Measurements from ENCODE around the gene PLD1.

Gene PLD1

DNA sequence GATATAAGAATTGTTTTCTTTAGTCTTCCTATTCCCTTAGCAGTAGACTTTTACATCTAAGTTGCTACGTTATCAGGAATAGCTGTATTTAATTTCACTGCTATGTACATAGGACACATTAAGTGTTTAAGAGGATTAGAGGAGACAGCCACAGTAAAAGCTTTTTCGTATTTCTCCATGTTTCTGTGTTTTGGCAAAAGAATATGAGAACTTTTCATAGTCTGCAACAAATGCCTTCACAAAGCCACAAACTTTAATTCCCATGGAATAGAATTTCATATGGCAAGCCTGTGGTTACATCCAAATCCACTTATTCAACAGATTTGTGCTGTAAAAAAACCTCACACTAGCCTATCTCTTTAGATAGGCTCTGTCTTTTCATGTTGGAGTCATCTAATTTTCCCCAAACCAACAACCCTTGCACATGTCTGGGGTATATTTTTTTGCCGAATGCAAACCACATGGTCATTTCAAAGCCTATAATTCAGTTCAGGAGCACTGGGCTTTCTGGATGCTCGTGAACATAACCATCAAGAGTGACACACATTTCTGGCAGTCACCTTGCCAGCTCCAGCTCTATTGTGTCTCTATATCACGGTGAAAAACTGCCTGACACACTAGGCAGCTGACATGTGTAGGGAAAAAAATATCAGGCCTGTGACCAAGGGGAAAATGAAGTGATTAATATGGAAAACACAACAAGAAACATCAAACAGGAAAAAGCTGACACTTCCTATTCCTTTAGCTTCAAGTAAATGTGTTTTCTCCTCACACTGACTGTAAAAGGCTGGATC is 19.2 kb downstream of the PLD1 start:
- DNase-seq: no peak

DNA sequence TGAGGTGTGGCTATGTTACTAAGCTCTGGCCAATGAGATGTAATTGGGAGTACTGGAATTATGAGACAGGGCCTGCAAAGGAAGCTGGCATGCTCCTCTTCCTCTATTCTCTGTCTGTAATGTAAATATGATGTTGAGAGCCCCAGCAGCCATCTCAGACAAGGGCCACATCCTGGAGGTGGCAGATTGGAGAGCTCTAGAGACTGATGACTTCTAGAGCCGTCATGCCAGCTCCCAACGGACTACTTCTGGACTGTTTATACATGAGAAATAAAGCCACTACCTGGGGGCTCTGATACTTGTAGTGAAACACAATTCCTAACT is 19.7 kb downstream of the PLD1 start:
- no peak for DNase-seq

DNA sequence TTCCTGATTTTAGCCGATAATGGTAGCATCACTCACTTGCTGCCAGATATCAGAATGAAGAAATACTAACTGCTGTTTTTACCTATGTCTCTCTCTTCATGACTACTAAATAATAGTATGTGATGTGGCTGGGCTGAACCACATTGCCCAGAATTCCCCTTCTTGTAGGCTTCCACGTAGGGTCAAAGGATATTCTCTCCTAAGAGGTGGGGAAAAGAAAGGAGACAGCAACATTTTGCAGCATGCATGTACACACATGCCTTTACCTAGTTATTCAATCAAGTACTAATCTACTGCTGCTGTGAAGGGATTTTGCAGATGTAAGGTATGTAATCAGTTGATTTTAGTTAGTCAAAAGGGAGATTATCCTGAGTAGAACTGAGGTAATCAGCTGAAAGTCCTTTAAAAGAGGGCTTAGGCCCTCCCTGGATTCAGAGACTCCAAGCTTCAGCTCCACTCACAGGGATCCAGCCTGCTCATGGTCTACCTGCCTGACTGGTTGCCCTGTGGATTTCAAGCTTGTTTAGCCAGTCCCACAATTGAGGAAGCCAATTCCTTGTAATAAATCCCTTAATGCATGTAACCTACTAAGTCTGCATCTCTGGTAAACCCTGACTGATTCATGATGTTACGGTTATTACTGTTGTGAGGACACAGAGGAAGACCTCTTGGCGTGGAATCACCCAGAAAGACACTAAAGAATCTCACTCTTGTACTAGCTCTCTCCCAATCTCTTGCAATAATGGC is 20.4 kb downstream of the PLD1 start:
- no peak for DNase-seq

DNA sequence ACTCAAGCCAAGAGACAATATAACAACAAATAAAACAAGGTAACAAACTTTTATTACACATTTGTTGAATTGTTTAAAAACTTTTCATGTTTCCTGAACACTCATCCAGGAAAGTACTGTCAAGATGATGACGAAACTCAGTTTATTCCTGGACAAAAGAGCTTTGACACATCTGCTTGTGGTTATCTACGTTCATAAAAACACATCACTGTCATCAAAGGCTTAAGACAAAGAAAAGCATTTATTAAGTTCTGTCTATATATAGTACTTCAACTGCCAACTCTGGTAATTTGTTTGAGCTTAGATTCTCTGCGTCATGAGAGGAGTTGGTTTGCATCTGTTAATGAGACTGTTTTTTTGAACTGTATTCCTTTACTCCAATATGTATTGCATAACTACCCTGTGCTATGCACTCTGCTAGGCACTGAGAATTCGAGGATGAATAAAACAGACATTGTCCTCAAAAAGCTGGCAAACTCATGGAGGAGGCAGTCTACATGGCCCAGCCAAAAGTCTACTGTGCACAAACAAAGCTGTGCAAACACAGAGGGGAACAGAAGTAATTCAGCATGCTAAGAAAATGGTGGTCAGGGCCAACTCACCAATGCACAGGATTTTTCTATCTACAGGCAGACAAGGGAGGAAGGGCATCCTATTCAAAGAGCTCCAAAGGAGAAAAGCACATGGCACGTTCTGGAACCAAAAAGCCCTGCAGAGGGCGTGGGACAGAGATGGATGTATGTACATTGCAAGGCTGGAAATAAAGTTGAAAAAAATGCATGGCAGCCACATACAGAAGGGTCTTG is 21.5 kb downstream of the PLD1 start:
- no peak for DNase-seq

DNA sequence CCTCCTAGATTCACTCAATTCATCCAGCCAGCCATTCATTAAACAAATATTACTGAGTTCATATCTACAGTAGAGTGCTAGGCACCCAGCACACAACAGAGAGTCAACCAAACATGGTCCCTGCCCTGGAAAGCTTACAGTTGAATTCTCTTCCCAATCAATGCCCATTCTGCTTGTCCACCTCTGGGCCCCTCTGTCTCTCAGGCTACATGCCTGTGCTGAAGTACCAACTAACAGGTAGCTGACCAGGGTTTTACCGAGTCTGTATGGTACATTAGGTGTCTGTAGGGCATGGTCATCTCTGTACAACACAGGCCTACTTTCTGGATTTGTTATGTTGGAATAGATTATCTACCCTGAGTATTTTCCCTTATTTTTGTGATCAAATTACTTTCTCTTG is 23.3 kb downstream of the PLD1 start:
- no peak for DNase-seq

DNA sequence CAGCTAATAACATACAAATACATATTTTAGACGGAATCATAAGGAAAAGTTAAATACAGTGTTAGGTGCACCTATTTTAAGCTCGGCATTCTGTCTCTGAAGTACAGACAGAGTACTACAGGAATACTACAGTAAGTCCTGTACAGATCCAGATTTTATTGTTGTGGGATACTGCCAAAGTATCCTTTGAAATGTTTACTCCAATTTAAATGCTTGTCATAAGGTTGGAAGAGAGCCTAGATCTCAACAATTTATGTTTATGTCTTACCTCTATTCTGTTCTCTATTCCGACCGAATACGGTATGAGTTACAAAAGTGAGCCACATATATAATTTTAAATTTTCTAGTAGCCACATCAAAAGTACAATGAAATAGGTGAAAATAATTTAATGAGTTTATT is 25.3 kb downstream of the PLD1 start:
- no peak for DNase-seq

DNA sequence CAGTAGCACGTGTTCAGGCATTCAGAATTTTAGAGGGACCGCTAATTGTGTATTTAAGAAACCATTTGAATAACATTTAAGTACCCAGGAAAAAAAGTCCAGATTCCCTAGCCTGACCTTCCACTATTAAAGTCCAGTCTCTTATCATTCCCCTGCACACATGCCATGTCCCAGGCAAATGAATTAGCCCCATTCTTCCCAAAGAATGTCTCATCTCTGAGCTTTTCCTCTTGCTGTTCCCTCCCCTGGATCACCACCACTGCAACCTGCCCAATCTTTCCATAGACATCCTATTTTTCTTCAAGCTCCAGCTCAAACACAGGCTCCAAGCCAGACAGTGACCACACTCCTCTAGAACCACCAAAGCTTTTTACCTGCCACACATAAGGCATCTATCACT is 25.9 kb downstream of the PLD1 start:
- no peak for DNase-seq

DNA sequence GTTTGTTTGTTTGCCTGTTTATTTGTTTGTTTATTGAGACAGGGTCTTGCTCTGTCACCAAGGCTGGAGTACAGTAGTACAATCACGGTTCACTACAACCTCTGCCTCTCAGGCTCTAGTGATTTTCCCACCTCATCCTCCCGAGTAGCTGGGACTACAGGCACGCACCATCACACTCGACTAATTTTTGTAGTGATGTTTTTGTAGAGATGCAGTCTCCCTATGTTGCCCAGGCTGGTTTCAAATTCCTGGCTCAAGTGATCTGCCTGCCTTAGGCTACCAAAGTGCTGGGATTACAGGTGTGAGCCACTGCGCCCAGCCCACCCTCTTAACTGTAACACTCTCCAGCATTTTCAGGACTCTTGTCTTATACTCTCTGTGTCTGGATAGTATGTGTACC is 26.7 kb downstream of the PLD1 start:
- DNase-seq: no peak

DNA sequence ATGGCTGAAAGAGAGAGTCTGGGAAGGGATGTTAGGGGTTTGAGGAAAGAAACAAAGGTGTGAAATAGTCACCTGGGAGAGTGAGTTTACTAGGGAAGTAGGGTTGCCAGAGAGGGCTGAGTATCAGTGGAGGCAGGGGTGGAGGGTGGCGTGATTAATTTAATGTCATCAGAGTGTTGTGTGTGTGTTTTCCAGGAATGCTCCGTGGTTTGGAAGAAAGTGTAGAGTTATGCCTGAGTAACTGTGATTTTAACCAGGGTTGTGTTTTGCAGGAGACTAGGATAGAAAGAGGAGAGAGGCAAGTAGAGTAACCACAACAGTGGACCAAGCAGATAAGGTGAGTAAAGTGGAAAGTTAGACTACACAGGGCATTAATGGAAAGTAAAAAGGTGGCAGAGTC is 27.2 kb downstream of the PLD1 start:
- DNase-seq: no peak

DNA sequence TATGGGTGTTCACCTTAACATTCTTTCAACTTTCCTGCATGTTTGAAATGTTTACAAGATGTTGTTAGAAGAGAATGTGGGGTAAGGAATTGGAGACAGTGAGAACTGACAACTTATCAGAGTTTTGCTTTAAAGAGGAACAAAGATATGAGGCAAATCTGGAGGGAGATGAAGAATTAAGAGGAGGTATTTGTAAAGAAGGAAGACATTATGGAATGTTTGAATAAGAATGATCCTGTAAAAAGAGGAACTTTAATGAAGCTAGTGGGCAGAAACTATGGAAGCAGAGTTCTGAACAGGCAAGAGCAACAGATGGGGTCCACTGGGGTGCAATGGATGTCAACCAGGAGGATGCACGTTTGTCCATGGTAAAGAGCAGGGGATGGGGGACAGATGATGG is 27.7 kb downstream of the PLD1 start:
- no peak for DNase-seq

DNA sequence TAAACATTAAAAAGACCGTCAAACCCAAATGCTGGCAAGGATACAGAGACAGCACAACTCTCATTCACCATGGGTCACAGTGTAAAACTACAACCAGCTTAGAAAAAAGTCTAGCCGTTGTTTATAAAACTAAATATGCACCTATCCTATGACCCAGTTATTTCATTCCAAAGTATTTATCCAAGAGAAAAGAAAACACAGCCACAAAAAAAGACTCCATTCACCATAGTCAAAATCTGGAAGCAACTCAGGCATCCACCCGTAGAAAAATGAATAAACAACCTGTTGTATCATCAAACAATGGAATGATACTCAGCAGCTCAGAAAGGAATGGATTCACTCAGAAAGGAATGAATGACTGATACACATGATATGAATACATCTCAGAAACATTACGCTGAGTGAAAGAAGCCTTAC is 28.6 kb downstream of the PLD1 start:
- DNase-seq: no peak

DNA sequence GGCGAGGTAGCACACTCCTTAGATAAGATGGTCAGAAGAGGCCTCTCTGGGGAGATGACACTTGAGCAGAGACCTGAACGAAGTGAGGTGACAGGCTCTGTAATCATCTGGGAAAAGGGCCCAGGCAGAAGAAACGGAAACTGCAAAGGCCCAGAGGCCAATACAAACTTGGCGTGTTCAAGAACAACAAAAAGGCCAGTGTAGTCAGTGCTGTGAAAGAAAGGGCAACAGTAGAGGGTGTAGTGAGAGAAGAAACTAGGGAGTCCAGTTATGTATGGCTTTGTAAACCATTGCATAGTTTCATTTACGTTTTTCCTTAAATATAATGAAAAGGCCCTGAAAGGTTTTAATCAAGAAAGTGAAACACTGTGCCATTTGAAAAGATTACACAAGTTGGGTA is 31.8 kb downstream of the PLD1 start:
- no peak for DNase-seq

DNA sequence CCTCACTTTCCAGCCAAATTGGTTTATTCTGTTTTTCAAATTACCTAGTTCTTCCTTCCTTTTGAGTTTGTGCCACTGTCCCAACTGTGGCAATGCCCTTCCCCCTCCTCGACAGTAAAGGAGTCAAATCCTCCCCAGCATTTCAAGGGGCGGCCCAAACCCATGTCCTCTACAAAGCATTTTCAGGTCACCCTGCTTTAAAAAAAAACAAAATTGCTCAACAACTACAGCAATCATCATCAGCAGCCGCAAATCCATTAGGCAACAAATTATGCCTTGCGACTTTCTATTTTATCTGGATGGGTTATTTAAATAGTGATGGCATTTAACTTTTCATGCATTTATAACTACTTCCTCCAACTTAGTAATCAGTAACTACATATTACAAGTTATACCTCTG is 32.7 kb downstream of the PLD1 start:
- DNase-seq: no peak

DNA sequence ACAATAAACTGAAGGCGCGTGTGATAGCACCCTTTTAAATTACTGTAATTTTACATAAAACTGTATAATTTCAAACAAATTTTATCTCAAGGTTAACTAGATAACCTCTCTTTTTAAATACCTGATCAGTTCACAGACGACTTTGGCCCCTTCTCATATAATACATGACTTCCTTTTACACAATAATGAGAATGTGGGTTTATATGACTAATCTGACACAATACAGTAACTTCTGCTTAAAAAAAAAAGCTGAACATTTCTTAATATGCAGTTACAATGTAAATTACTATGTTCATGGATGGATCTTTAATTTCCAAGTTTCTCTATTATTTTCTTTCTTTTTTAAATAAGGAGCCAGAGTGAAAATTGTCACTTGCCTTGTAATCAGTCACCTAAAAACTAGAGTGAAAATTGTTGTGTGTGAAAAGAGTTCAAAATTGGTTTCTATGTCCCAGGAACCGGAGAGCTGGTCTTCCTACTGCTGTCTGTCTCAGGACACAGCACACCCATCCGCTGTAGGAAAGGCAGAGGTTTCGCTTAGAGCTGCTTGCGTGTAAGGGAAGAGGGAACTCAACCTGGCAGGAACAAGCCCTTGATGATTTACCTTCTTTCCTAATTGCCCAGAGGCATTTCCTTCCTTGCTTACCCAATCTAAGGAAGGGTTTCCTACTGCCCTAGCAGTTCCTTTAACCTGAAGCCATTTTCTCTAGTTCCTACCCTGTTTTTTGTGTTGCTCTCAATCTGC is 33.3 kb downstream of the PLD1 start:
- DNase-seq: no peak

DNA sequence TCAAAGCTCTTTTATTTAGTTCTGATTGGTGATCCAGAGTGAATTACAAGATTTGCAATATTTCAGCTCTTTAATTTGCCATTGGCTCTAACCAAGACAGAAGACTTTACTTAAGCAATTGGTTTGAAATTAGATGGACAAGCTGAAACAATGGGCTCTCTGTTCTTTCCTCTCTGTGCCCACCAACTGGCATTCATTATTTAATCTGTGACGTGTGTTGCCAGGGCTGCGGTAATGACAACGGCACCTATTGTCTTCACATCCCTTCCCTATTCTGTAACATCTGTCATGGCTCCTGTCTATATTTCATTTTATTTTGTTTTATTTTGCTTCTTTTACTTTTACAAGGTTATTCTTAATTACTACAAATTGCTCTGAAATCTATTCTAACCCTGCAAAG is 33.9 kb downstream of the PLD1 start:
- no peak for DNase-seq

DNA sequence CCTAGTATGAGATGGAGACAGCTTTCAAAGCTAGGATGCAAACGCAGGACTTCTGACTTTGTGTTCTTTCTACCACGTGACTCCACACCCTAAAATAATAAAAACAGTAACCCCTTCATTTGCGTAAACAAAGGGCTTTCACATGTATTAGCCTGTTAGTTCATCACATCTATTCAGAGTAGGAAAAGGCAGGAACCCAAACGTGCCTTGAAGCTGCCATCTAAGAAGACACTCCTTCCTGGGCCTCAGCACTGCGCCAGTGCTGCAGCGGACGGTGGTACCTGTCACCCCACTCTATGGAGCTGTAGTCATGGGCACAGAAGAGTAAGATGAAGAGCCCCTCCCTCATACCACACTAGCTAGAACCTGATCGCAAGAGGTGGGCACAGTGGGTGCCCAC is 34.3 kb downstream of the PLD1 start:
- DNase-seq: no peak

DNA sequence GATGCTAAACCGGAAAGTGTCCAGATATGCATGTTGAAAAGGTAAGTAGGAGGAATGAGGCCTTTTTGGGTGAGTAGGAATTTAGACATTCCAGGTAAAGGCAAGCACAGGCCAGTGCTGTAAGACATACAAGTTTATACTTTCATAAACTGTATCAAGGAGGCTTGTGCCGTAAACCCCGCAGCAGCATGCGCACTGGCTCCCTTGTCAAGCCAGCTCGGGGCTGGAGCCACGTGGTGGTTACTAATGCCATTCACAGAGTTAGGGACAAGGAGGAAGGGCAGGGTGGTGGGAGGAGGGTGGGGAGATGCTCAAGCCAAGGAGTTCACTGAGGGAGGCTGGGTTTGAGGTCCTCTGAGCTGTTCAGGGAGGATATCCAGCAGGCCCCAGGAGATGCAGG is 35.8 kb downstream of the PLD1 start:
- no peak for DNase-seq

DNA sequence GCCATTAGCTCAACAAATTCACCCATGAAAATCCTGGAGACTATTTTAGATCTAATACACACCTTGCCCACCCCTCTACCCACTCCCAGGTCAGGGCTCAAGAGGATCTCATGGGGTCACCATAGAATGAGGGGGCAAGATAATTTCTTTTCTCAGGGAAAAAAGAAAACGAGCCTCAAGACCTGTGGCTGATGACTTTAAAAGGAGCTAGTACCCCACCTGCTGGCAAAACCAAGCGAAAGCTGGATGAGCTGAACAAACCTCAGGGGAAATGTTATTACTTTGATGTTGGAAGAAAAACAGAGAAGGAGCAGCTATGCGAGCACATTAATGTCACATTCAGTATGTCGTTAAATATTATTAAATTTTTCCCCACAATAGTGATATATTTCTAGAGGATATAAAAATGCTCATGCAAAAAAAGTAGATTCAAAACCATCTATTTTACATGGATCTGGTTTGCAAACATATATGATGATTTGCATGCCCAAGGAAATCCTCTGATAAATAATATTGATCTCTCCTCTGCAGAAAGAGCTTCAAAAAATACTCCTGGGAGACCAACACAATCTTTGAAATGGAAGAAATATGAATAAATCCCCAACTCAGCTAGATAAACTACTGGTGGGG is 37.7 kb downstream of the PLD1 start:
- peak; percentile 69 for DNase-seq

DNA sequence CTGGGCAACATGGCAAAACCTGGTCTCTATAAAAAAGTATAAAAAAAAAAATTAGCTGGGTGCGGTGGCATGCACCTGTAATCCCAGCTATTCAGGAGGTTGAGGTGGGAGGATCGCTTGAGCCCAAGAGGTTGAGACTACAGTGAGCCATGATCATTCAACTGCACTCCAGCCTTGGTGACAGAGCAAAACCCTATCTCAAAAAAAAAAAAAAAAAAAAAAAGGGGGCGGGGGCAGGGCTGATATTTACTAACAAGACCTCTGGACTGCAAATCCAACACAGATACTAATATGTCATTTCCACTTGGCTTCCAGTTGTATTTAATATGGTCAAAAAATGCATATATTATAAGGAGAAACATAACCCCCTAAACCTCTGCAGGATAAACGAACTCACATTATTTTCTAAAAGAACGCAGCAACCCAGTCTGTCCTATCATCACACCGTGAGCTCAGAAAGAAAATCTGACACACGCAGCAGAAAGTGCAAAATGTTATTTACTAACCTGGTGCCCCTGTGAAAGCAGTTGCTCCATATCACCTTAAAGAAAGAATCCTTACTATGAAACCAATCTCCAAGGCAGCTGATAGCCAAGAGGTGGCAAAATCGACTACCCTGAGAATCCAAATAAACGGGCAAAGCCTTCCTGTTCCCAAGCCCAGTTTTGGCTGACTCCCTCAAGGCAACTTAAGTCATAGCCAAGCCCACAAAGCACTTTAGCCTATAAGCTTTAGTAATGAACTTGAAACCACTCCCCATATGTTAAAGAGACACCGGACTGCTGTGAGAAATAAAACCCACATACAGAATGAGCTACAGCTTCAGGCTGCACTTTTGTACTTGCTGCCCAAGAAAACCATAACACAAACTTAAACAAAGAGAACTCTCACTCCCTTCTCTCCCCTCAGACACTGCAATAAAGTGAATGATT is 39.3 kb downstream of the PLD1 start:
- no peak for DNase-seq

DNA sequence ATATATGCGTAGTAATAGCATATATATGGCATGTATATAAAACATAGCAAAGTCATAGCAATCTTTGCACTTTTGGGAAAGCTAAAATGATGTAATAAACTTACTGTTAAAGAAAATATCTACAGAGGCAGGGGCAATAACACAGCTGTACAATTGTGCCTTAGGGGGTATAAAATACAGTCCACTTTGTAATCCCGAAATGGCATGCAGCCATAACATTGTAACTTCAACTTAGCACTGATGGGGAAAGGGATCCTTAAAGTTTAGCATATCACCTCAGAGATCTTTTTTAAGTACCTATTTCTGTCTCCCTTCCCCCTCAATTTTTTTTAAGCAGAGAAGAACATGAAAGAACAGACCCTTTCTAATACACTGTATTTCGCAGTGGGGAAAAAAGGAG is 40.8 kb downstream of the PLD1 start:
- DNase-seq: no peak

DNA sequence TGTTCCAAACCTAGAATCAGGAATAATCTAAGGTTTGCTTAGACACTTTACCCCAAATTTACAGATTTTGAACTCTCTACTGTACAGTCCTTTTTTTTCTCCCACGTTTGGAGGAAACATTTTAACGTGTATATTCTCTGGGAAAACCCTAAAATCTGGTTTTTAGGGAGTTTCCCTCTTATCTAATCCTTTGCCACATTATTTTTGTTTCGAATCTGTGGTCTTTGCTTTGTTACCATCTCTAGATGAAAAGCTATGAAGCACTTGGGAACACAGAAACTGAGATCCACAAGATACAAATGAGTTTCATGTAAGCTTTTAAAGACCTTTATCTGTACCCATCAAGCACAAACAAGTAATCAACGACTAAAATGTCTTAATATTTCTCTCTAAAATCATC is 41.3 kb downstream of the PLD1 start:
- no peak for DNase-seq
